ENCODE measurements around the gene SPOCK1. TPM values are rescaled to one million over a fixed set of nuclear protein-coding genes. Genes with fewer than 3 reads are reported as not detected.

SPOCK1 gene
- total and polyA plus RNA-seq, 2 donors (not counting 3 experiments of a cell fraction or from before 2014, with no cell fraction given), result 144 to 280 TPM

GRCh38 chr5:137036640-137037039, 462.5 kb downstream of the SPOCK1 start:
- peak; percentile 49 for DNase-seq (ENCODE audit: low read depth, low spot score)
- H3K27ac ChIP-seq (ENCODE audit: insufficient read depth, low read depth, low read length), result no peak overlapping the region
- H2AFZ ChIP-seq (ENCODE audit: low read depth, low read length), result no peak overlapping the region
- H4K20me1 ChIP-seq (replicated peaks; ENCODE audit: control insufficient read depth, extremely low read depth, insufficient read depth, low read length), result no peaks in the 10 kb centered on the region
- CTCF ChIA-PET, result no interaction called here
- peaks cover 26% of the 10 kb centered on the region for H3K4me1 ChIP-seq (ENCODE audit: control insufficient read depth, extremely low read depth, insufficient read depth, low read length)
- BruUV-seq (replicated peaks), result no TSS peak
- no peaks in the 10 kb centered on the region for H3K9me1 ChIP-seq (replicated peaks; ENCODE audit: control insufficient read depth, extremely low read depth, insufficient read depth, low read length)
- peak overlapping the region; percentile 28 for H3K4me2 ChIP-seq (ENCODE audit: insufficient read depth, low read length)
- no peak overlapping the region for H3K4me3 ChIP-seq (replicated peaks in 1 of 3; ENCODE audit: insufficient read depth in 1 of 3, low read depth in 1 of 3, low read length in 3 of 3)
- dilution Hi-C loops (cut with MboI; ENCODE audit: extremely low pct_ligation_motif_present, low sequenced_read_pairs) (no loop called here), intact Hi-C loops (cut with micrococcal nuclease) (no loop called here)
- no peaks in the 10 kb centered on the region for H3K9me3 ChIP-seq (replicated peaks; ENCODE audit: control insufficient read depth, insufficient read depth, low read length)
- no peaks in the 10 kb centered on the region for H3K27me3 ChIP-seq (ENCODE audit: control insufficient read depth in 2 of 2, insufficient read depth in 2 of 2, low read length in 2 of 2)
- TF ChIP-seq POLR2AphosphoS5 (IDR thresholded peaks at IDR 0.05; ENCODE audit: insufficient read depth, low read depth, low read length), result no peak
- no peak for TF ChIP-seq MAX (IDR thresholded peaks at IDR 0.05; ENCODE audit: insufficient read depth, insufficient read length)
- TF ChIP-seq CTCF (IDR thresholded peaks at IDR 0.05; ENCODE audit: extremely low read depth in 1 of 2, insufficient read depth in 1 of 2, low read depth in 1 of 2, low read length in 2 of 2), result no peak
- no peak for TF ChIP-seq GATA2 (IDR thresholded peaks at IDR 0.05; ENCODE audit: insufficient read depth, insufficient read length, low read depth, low read length)
- TF ChIP-seq EZH2 (IDR thresholded peaks at IDR 0.05; ENCODE audit: borderline replicate concordance, low read depth, low read length, severe bottlenecking), result no peak
- H3K79me2 ChIP-seq (ENCODE audit: control insufficient read depth, insufficient read depth, low read length), result no peaks in the 10 kb centered on the region
- POLR2A ChIA-PET, result no interaction called here
- no peak overlapping the region for H3K9ac ChIP-seq (replicated peaks; ENCODE audit: extremely low read depth, insufficient read depth, low read length)
- H3K36me3 ChIP-seq (ENCODE audit: control insufficient read depth in 2 of 2, extremely low read depth in 1 of 2, insufficient read depth in 2 of 2, low read length in 2 of 2), result no peaks in the 10 kb centered on the region
- no peak for FAIRE-seq

GRCh38 chr5:137035480-137035878, 463.6 kb downstream of the SPOCK1 start:
- dilution Hi-C loops (cut with MboI; ENCODE audit: extremely low pct_ligation_motif_present, low sequenced_read_pairs), result no loop called here

More at GRCh38 chr5:137035480-137035878, 463.6 kb downstream of the SPOCK1 start:
- Histone ChIP-seq H3K4me2 (ENCODE audit: insufficient read depth, low read length) (no peak overlapping the region), H3K9me1 (replicated peaks; ENCODE audit: control insufficient read depth, extremely low read depth, insufficient read depth, low read length) (no peaks in the 10 kb centered on the region), H3K27me3 (ENCODE audit: control insufficient read depth in 2 of 2, insufficient read depth in 2 of 2, low read length in 2 of 2) (no peaks in the 10 kb centered on the region), H4K20me1 (replicated peaks; ENCODE audit: control insufficient read depth, extremely low read depth, insufficient read depth, low read length) (no peaks in the 10 kb centered on the region), H3K4me3 (replicated peaks in 1 of 3; ENCODE audit: insufficient read depth in 1 of 3, low read depth in 1 of 3, low read length in 3 of 3) (no peak overlapping the region), H3K79me2 (ENCODE audit: control insufficient read depth, insufficient read depth, low read length) (no peaks in the 10 kb centered on the region), H3K9ac (replicated peaks; ENCODE audit: extremely low read depth, insufficient read depth, low read length) (no peak overlapping the region), H3K36me3 (ENCODE audit: control insufficient read depth in 2 of 2, extremely low read depth in 1 of 2, insufficient read depth in 2 of 2, low read length in 2 of 2) (no peaks in the 10 kb centered on the region), H3K27ac (ENCODE audit: insufficient read depth, low read depth, low read length) (no peak overlapping the region), H3K9me3 (replicated peaks; ENCODE audit: control insufficient read depth, insufficient read depth, low read length) (no peaks in the 10 kb centered on the region), H2AFZ (ENCODE audit: low read depth, low read length) (no peak overlapping the region), H3K4me1 (ENCODE audit: control insufficient read depth, extremely low read depth, insufficient read depth, low read length) (peaks cover 26% of the 10 kb centered on the region)
- BruUV-seq (replicated peaks), result no TSS peak
- CTCF ChIA-PET, result no interaction called here
- FAIRE-seq (no peak), DNase-seq (ENCODE audit: low read depth, low spot score) (no peak)
- intact Hi-C loops (cut with micrococcal nuclease), result no loop called here
- TF ChIP-seq POLR2A (IDR thresholded peaks at IDR 0.05; ENCODE audit: low read depth, low read length) (no peak), EZH2 (IDR thresholded peaks at IDR 0.05; ENCODE audit: borderline replicate concordance, low read depth, low read length, severe bottlenecking) (no peak), POLR2AphosphoS5 (IDR thresholded peaks at IDR 0.05; ENCODE audit: insufficient read depth, low read depth, low read length) (no peak), MAX (IDR thresholded peaks at IDR 0.05; ENCODE audit: insufficient read depth, insufficient read length) (no peak), CTCF (IDR thresholded peaks at IDR 0.05; ENCODE audit: extremely low read depth in 1 of 2, insufficient read depth in 1 of 2, low read depth in 1 of 2, low read length in 2 of 2) (no peak), MYC (IDR thresholded peaks at IDR 0.05; ENCODE audit: low read depth, low read length) (no peak), GATA2 (IDR thresholded peaks at IDR 0.05; ENCODE audit: insufficient read depth, insufficient read length, low read depth, low read length) (no peak), FOS (IDR thresholded peaks at IDR 0.05; ENCODE audit: borderline replicate concordance, insufficient read depth, low read length) (no peak), JUN (IDR thresholded peaks at IDR 0.05; ENCODE audit: borderline replicate concordance, insufficient read depth, insufficient read length, low read depth) (no peak)
- POLR2A ChIA-PET, result no interaction called here

All from endothelial cell of umbilical vein (primary cell).